GM19438 (cell line): ENCODE data around the gene CEP152.

Experiments
- ATAC-seq: cut with Tn5 transposase; IDR thresholded peaks from one replicate; pipeline ENCODE4 v1.9.1; 2021; ENCODE audit warnings: low read depth; ENCODE audit not compliant: unreplicated experiment

Gene CEP152

DNA sequence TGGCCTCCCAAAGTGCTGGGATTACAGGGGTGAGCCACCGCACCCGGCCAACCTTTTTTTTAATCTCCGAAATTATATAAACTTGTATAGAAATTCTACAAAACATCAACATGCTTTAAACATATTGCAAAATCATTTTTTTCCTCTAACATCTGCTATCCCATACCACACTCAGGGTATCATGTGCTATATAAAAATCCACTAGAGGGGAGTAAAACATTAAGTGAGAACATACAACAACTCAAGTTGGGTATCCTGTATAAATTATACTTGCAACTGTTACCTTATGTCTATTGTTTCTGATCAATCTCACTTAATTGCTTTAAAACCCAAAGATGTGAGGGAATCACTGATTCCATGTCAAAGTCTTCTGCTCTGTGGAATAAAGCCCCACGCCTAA, 93.4 kb downstream of the CEP152 start:
- ATAC-seq = no peak

- ATAC-seq = no peak
Measured at GRCh38 chr15:48712546-48712945, 98.3 kb downstream of the CEP152 start.

DNA sequence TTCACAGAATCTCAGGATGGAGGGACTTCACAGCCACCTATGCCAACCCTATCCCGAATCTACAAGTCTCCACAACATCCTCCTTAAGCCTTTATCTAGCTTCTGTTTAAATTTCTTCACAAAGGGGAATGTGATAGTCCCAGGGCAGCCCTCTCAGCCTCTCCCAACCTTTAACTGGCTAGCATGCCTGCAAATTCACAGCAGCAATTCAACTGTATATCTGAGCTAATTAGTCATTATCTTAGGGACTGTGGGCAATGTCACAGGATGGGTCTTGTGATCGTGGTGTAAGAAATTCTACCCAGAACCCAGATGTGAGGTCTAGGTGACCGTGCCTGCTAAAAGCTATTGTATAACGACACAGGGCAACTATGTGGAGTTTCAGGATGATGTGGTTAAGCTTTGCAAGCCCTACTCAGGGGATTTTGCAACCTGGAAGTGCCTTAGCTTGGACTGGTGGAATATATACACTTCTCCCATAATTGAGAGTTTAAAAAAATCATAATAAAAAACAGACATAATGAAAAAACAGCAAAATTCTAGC, 99.8 kb downstream of the CEP152 start:
- no peak for ATAC-seq

GRCh38 chr15:48708641-48709040, 102.2 kb downstream of the CEP152 start:
- ATAC-seq = no peak

DNA sequence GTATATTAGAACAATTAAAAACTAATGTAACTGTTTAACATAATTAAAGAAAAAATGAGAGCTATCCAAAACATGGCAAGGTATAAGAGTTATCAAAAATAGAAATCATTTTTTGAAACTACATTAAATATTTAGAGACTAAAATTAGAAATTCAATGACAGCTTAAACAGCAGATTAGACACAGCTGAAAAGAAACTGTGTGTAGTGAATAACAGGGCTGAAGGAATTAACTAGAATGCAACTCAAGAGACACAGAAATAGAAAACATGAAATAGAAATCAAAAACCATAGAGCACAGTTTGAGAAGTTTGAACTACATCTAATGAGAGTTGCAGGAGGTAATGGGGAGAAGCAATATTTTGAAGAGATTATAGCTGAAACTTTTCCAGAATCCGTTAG, 105.5 kb downstream of the CEP152 start:
- no peak for ATAC-seq

DNA sequence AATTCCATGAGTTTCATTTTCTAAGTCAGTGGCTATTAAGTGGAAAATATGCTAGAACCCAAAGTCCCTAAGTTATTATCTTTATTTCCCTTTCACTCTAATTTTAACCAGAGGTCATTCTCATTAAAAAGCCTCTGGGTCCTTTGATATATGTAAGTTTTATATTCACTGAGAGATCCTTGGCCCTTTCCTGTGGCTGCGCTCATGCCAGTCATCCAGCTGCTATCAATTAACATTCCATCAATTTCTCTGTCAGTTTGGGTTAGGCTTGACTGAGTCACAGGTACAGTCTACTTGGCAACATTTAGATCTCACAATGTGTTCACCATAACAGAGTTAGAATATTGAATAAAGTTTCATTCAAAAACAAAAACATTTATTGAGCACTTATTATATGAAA, 107.3 kb downstream of the CEP152 start:
- ATAC-seq = no peak

GRCh38 chr15:48702569-48703236, 108.2 kb downstream of the CEP152 start:
- ATAC-seq = no peak

DNA sequence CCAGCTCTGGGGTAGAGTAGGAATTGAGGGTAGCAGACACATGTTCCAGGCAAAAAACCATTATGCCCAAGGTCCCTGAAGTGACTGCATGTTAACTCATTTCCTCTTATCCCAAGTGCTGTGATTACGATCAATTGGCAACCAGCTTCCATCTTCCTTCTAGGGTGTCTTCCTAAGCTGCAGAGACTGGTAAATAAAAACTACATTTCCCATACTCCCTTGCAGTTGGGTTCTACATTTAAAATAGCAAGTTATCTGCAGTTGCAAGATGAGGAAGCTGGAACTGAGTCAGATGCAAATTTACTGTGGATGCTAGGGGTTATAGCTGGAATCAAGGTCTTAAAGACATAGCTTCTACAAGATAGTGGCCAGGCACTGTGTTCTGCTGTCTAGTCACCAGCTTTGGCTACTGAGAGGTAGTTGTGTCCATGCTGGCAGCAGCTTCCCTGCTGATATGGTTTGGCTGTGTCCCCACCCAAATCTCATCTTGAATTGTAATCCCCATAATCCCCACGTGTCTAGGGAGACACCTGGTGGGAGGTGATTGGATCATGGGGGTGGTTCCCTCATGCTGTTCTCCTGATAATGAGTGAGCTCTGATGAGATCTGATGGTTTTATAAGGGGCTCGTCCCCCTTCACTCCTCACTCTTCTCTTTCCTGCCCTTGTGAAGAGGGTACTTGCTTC, 114.1 kb downstream of the CEP152 start:
- ATAC-seq = no peak

- no peak for ATAC-seq
Measured at GRCh38 chr15:48695827-48696573, 114.9 kb downstream of the CEP152 start.

GRCh38 chr15:48695088-48695826, 115.6 kb downstream of the CEP152 start:
- no peak for ATAC-seq

DNA sequence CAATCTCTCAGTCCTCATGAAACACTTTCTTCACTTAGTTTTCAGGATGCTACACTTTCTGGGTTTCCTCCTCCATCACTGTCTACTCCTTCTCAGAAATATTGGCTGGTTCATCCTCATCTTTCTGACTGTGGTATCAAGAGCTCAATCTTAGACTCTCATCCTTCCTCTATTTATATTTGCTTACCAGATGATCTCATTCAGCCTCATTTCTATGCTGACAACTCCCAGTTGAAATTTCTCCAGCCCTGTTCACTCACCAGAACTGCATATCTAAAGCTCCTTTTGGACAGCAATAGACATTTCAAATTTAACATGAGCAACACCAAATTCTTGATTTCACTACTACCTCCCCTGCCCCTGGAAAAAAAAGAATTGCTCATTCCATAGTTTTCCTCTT, 117.4 kb downstream of the CEP152 start:
- ATAC-seq = no peak

DNA sequence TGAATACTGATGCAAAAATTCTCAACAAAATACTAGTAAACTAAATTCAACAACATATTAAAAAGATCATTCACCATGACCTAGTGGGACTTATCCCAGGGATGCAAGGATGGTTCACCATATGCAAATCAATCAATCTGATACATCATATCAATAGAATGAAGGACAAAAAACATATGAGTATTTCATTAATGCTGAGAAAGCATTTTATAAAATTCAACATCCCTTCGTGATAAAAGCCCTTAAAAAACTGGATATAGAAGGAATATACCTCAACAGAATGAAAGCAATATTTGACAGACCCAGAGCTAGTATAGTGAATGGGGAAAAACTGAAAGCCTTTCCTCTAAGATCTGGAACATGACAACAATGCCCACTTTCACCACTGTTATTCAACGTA, 122.4 kb downstream of the CEP152 start:
- ATAC-seq = no peak
